HG03108 (cell line): ENCODE measurements around the gene HSPB8.

Source experiments
- ATAC-seq: cut with Tn5 transposase; IDR thresholded peaks from one replicate; pipeline ENCODE4 v1.9.1; 2021; ENCODE audit warnings: moderate library complexity; ENCODE audit not compliant: unreplicated experiment

The HSPB8 gene

DNA sequence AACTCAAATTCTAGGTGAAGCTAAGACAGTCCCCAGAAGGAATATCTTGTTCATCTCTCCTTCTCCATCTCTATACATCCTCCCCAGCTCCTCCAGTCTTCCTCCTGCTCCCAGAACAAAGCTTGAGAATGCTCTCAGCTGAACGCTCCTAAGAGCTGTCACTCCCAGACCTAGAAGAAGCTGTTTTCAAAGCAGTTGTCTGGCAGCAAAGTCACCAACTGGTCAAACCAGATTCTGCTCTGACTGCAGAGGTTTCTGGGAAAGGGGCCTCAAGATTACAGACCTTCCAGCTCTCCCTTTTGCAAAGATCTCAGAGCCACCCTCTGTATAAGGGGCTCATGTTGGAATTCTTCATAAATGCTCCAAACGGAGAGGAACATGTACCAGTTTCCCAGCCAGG is 9.6 kb upstream of the HSPB8 start:
- ATAC-seq = no peak

DNA sequence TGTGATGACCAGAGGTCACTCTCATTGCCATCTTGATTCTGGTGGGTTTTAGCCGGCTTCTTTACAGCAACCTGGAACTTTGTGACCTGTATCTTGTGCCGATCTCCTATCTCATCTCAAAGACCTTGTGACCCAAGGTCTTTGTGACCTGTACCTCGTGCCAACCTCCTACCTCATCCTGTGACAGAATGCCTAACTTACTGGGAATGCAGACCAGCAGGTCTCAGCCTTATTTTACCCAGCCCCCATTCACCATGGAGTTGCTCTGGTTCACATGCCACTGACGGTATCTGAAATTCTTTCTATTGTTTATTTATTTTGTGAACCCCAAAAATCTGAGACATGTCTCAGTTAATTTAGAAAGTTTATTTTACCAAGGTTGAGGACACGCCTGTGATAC is 7.4 kb upstream of the HSPB8 start:
- ATAC-seq = no peak

DNA sequence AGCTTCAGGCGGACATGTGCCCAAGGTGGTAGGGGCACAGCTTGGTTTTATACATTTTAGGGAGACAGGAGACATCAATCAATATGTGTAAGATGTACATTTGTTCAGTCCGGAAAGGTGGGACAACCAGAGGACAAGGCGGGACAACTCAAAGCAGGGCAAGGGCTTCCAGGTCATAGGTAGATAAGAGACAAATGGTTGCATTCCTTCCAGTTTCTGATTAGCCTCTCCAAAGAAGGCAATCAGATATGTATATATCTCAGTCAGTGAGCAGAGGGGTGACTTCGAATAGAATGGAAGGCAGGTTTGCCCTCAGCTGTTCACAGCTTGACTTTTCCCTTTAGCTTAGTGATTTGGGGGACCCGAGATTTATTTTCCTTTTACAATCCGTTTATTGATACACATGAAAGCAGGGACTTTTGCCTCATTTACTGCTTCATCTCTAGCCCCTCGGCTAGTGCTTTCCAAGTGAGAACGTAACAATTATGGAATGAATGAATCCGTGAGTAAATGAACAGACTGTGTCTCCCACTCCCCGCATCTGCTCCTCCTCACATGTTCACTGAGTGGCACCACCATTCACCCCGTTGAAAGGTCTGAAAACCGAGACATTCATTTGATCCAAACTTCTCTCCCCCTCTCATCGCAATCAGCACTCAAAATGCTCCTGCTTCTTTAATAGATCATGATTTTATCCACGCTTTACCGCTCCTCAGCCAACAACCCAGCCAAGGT is 6.9 kb upstream of the HSPB8 start:
- no peak for ATAC-seq

DNA sequence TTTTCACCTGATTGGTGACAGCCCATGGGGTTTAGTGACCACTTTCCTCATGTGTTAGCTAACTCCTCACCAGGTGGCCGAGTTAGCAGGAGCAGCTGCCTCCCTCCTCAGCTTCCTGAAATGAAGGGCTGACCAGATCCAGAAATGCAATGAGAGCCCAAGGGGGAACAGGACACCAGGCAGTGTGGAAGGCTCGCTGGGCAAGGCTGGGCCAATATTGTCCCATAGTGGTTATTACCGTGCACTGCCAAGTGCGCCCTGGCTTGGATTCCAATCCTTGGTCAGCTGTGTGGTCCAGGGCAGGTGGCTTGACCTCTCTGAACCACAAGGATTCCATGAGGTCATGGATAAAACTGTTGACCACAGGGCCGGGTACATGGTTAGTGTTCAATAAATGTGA is 3.6 kb upstream of the HSPB8 start:
- ATAC-seq = no peak

DNA sequence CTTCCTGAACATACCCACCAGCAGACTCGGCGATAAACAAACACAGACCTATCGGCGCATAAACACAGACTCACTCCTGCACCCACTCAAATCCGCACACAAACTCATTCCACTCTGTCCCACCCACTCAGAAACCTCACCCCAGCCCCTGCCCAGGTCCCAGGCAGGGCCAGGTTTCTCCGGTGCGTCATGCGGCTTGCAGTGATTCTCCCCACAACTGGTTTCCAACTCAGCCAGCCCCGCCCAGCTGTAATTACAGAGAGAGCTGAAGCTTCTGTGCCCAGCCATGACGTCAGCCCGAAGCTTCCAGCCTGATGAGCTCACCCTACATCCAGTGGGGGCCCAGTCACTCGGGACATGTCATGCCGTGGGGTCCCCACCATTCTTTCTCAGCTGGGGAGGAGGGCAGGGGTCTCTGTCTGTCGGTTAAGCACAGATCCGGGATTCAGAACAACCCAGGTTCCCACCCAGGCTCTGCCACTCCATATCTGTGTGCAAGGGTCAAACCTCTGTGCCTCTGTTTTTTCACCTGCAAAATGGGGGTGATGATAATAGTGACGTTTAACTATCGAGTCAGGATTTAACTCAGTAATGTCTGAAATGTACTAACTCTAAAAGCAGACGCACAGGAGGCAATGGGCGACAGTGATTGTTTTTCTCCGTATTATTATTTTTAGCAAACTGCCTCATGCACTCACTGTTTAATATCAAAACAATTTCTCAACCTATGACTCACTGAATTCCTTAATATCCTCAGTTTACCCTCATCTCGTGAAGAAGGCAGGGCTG is 2.3 kb upstream of the HSPB8 start:
- no peak for ATAC-seq

DNA sequence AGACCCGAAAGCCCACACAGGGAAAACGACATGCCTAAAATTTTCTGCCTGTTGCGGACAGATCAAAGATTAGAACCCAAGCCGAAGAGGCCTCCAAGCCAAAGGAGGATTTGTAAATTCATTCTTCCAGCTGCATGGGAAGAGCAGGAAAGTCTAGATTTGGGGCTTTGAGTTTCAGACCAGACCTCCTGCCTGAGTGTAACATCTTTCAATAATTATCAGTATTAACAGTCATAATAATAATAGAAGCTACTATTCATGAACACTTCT is 1.7 kb upstream of the HSPB8 start:
- no peak for ATAC-seq

DNA sequence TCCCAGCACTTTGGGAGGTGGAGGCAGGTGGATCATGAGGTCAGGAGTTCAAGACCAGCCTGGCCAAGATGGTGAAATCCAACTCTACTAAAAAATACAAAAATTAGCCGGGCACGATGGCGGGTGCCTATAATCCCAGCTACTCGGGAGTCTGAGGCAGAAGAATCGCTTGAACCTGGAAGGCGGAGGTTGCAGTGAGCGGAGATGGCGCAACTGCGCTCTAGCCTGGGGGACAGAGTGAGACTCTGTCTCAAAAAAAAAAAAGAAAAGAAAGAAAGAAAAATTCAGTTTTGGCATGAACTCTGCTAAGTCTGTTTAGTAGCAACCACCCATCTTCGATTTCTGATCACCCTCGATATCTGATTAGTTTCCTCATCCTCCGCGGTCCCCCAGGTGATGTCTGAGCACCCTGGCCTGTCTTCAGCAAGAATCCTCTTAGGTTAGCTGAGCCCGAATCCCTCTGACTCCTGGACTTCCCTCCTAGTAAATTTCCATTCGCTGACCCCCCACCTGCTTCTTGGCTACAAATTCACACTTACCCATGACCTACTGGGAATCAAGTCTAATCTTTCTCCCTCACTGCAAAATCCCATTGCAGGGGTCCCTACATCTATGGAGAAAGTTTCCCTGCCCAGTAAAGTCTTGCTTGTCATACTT is 879 bp upstream of the HSPB8 start:
- no peak for ATAC-seq

DNA sequence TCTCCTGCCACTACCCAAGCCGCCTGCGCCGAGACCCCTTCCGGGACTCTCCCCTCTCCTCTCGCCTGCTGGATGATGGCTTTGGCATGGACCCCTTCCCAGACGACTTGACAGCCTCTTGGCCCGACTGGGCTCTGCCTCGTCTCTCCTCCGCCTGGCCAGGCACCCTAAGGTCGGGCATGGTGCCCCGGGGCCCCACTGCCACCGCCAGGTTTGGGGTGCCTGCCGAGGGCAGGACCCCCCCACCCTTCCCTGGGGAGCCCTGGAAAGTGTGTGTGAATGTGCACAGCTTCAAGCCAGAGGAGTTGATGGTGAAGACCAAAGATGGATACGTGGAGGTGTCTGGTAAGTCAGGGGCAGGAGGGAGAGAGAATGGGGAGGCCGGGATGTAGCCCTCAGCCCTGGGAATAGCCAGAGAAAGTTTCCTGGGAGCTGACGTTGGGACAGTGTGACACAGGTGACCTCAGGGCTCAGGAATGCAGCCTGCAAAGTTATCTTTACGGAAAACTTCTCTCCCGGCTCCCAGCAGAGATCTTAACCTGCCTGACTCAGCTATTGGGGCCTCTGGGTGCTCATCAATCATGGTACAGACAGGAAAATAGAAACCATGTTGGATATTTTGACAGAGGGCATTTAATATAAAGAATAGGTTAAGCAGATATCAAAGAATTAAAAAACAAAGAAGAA is 747 bp downstream of the HSPB8 start:
- ATAC-seq = no peak

DNA sequence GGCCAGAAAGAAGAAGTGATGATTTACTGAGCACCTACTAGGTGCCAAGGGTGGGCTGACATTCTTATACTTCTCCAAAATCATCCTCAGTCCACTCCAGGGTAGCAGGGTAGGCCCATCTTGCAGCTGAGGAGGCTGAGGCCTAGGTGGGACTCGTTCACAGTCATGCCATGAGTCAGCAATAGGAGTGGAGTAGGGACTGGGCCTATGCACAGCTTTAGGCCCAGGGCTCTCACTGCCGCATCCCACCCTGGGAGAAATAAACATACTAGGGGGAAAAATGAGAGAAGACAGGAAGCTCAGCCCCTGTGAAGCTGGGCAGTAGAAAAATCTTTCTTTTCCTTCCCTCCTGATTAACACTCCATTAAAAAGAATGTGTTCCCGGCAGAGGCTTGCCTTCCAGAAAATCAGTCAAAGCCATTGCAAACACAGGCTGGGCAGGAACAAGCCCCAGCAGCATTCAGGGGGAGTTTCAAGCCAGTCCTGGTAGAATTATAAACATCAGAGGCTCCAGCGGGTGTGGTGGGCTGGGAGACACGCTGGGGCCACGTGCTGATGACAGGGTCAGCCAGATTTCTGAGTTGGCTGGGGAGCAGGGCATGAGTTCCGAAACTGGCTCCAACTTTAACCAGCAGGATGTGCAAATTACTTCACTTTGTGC is 1.8 kb downstream of the HSPB8 start:
- no peak for ATAC-seq

DNA sequence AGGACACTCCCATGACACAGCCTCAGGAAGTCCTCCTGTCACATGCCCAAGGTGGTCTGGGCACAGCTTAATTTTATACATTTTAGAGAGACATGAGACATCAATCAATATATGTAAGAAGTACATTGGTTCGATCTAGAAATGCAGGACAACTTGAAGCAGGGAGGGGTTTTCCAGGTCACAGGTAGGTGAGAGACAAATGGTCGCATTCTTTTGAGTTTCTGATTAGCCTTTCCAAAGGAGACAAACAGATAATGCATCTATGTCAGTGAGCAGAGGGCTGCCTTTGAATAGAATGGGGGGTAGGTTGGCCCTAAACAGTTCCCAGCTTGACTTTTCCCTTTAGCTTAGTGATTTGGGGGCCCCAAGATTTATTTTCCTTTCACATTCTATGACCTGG is 2.5 kb downstream of the HSPB8 start:
- ATAC-seq = no peak

DNA sequence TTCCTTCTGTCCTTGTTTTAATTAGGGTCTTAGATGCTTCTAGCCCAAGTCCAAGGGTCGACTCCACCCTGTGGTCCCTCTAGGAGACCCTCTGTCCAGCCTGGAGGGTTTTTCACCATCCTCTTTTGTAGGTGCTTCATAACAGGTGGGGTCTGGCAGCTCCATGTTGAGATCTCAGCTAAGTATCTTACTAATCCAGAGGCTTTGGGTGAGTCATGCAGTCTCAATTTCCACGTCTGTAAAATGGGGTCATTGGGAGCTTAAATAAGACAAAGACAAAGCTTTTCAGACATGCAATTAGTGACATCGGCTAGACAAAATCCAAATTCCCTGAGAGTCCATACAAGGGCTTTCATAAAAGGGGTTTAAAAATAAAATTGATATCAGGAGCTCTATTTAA is 3.2 kb downstream of the HSPB8 start:
- no peak for ATAC-seq

DNA sequence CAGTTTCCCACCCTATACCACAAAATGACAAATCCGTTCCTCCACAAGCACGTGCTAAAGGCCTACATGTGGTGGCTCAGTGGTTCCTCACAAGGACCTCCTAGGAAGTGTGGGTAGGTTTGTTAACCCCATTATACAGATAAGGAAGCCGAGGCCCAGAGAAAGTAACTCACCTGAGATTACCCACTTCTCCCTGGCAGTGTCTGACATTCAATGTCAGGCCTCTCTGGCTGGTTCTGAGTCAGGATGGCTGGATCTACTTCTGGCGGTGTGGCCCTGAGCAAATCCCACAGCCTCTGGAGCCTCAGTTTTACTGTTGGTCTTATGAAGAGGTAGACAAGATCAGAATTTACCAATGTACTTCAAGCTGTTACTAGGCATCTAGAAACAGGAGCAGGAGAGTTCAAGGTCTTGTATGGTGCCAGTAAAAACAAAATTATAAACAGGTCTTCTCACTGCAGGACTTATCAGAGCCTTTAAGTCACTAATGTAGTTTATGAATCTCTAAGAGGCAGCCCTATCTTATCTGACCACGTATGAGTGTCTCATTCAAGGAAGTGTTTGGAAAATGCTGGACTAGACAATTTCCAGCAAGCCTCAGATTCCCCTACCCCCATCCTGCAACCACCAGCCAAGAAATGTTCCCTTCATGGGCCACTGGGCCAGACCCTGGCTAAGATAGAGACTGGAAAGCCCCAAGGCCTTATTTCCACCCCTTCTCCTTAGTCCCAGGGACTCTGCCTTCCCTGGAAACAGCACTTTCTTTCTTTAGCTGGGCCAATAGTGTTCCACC is 4.2 kb downstream of the HSPB8 start:
- no peak for ATAC-seq

DNA sequence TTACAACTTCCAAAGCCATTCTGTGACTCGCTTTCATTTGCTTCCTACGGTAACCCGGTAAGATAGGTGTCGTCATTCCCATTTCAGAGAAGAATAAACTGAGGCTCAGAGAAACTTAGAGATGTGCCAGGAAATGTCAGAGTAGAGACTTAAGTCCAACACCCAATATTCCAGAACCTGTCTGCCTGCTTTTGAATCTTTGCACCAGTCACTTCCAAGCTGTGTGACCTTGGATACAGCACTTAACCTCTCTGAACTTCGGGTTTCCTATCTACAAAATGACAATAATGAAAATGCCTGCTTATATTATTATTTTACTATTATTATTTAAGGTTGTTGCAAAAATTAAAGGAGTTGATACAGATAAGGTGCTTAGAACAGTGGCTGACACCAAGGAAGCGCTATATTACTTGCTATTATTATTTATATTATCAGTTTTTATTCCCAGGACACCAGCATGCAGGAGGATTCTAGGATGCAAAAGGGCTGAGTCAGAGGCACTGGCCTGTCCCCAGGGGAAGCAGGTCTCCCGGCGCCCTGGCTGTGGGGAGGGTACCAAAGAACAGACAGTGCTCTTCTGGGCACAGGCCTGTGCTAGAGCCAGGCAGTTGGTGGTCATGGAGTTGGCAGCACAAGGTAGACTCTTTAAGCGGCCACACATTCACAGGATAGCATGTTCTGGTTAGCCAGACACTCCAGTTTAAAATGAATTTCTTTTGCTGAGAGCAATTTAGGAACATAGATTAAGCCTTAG is 5.4 kb downstream of the HSPB8 start:
- ATAC-seq = no peak

DNA sequence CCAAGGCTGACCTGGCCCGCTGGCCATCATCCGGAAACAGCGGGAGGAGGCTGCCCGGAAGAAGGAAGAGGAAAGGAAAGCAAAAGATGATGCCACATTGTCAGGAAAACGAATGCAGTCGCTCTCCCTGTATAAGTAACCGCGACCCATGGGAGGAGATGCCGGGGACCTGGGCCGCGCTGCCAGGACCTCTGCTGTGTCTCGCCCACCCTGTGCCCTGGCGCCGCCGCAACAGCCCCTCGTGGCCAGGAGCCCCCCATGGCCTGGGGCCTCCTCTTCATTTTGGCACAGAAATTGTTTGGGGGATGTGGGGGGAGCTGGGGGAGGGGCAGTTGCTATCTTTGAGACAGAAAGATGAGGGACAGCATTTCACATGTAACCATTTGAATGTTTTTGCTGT is 16.5 kb downstream of the HSPB8 start:
- no peak for ATAC-seq

DNA sequence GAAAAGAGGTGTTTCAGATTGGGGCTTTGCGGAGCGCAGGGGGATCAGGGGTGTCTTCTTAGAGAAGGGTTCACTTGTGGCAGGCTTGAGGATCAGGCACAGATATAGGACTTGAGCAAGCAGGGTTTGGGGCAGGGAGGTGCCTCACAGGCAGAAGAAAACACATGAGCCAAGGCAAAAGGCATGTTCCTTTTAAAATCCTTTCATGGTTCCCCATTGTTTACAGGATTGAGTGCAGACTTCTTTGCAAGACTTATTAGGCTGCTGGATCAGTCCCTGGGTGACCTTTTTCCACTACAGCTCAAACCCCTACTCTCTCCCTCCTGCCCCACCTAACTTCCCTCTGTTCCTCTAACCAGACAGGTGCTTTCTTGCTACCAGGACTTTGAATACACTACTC is 19.7 kb downstream of the HSPB8 start:
- no peak for ATAC-seq

DNA sequence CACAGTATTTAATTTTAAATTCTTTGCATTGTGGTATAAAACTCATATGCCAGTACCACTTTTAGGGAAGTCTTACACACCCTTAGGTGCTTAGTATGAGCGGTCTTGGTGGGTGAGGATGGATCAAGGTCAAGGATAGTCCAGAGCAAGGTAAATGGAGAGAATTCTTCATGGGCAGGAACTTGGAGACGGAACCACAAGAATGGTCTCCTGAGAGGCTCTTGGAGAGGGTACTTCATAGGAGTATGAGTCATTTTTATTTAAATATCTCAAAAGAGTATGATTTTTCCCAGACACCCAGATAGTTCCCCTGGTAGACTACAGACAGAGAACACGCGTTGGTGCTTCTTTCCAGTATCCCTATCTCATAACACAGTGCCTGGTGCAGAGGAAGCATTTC is 21.9 kb downstream of the HSPB8 start:
- ATAC-seq = no peak

DNA sequence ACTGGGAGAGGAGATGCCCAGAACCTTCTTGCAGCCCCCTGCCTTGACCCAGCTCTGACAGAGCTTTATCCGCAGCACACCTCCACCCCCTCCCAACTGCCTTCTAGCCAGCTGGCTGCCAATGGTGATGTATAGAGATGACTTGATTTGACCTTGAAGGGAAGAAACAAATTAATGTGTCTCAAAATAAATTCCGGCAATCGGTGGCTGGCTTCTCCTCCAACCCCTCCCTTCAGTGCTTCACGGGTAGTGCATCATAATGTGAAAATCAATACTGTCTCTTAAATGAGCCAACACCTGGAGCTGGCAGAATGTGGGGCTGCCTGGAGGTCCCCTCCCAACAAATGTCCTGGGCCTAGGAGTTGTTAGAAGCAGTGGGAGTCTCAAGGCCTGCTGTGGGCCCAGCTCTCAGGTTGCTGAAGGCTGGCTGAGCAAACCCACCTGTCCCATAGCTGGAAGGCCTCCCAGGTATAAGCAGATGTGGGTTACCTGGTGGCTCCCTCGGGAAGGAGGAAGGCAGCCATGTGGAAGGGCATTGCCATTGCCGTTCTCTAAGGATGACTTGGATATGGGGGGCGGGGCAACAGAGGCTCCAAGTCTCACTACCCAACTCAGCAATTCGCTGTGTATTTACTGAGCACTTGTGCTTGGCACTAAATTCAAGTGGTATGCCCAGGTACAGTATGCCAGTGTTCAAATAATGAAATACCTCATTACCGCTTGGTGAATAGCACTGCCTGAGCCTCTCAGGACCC is 23.2 kb downstream of the HSPB8 start:
- no peak for ATAC-seq

DNA sequence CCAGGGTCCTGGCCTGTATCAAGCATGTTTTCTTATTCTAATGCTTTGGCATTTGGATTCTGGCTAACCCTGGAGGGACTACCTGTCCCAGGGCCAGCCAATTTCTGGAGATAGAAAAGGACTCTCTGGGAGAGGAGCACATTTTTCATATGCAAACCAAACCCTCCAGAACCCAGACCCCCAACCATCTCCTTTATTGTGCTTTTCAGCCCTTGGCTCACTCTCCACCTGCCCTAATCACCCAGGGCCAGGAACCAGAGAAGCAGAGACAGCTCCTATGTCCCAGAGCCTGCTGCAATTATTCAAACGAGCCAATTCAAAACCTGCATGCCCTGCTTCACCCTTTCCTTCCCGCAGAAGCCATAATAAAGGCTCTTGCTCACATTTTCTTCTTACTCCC is 23.8 kb downstream of the HSPB8 start:
- no peak for ATAC-seq

DNA sequence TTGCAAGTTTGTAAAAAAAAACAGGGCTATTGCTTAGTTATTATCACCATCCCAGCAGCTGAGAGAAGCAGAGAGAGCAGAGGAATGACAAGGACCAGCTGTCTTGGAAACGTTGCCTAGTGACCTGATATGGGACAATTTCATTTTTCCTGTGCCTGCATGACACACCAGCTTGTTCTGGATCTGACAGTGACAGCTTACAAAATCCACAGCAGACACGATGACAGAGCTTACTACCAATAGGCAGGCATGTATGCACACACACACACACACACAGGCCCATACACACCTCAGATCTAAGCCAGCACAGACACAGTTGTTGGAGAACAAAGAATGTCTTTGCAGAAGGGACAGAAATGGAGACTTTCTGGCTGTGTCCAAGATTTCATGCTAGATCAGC is 25.4 kb downstream of the HSPB8 start:
- no peak for ATAC-seq
